Tongue (tissue), 2 donors: ENCODE measurements around the gene ZSCAN31. TPM values are rescaled to one million over a fixed set of nuclear protein-coding genes. Genes with fewer than 3 reads are reported as not detected.

Experiments used
- DNase-seq: peaks from one replicate; pipeline ENCODE4 v3.0.0-alpha.2; 2015
- total RNA-seq: library from RNA; depleted of rRNA; stranded (reverse); fragments of >200 nt; gene quantifications from one replicate; pipeline ENCODE4 v1.2.3, GENCODE V29; 2014

ZSCAN31 gene
- total RNA-seq, 1 donor from 2014 or later: 14.3 TPM

DNA sequence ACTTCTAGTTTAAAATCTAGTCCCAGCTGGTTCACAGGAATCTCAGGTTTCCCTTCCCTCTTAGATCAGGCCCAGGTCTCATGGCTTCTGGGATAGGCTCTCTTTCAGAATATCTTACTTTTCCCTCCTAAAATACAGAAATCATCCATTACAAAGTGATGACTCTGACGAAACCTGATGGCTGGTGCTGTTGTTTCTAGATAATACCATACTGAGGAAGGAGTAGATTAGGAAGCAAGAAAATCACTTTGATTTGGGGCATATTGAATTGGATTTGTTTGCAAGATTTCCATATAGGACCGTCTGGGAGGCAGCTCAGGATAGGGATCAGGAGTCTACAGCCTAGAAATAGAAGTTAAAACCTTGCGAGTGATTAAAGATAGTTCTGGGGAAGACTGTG lies 17.4 kb upstream of the ZSCAN31 start:
- no peak for DNase-seq

DNA sequence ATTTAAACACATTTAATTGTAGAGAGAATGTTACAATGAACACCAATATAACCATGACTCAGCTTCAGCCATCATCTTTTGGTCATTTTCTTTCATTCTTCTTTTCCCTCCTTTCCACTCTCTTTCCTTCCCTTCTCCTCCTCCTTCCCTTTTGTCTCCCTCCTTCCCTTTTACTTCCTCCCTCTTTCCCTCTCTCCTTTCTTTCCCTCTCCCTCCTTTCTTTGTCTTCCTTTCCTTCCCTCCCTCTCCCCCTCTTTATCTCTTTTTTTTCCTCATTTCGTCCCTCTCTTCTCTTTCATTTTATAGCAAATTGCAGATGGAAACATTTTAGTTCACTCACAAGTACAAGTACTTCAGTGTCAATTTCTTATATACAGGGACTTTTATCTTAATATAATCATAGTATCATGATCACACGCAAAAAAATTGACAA lies 15.6 kb upstream of the ZSCAN31 start:
- no peak for DNase-seq

DNA sequence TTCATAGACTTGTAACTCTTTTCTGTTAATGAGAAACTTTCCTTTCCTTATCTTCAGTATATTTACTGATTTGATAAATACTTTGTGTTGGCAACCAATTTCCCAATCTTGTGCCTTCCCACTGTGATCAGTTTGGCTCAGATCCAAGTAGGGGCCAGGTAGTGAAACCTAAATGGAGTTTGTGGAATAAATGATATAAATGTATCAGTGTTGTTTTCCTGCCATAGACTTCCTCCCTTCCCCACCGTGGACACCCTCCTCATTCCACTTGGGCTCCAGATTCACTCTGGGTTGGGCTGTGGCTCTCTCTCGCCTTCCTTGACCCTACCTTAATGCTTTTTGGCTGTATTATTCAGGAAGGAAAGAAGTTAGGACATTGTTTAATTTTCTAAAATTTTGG lies 15.1 kb upstream of the ZSCAN31 start:
- DNase-seq: no peak

DNA sequence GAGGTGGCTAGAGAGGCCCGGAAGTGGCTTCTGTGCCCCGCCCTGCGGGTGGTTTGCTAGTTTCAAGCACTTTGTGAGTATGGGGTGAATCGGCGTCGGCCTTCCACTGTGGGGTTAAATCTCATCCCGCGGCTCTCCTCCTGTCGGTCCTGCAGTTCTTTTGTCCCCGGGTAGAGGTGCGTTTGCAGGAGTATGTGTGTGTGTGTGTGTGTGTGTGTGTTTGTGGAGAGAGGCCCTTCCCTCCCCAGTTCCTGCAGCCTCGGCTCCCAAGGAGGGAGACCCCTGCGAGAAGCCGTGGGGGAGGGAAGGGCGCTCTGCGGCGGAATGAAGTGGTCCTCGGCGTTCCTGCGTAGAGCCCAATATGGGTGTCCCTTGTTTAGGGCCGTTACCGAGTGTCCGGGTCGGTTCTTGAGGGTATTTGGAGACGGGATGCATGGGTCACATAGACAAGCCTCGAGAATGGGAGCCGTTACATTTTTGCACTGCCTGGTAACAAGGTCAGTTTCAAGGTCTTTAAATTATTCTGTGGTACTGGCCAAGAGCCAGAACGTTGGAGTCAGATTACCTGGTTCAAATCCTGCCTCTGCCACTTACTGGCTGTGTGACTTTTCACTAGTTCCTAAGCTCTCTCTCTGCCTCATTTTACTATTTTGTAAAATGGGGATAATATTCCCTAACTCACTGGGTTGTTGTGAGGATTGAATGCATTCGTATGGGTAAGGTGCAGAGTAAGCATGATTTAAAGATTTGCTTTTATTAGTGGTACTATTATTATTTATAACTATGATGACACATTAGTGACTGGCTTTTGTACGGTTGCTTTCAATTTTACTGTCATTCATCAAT lies 14.2 kb upstream of the ZSCAN31 start, which contains the start of gene ZKSCAN3:
ZKSCAN3 (plus strand) TSS at position 56 of the 846 bp plus-strand sequence. CDS start 9,640 bp downstream, outside the sequence.
- DNase-seq: peak; percentile 92

DNA sequence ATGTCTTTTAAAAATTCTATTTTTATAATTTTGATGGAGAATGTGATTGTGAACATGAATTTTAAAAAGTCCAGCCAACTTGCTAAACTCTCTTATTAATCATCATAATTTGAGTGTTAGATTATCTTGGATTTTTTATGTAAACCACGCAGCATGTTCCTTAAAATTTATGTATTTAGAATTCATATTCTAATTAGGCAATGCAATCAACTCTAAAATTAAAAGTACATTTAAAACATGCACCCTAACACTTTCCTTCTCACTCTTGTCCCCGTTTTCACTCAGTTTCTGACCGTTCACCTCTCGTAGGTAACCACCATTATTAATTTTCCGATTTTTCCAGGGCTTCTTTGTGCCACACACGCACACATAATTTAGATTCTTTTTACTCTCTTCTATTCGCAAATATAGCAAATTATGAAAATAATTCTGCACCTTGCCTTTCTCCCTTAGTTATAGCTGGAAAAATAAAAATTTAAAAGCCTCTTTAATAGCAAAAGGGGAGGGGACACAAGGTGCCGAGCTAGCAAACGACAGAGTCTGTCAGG lies 13.5 kb upstream of the ZSCAN31 start:
- DNase-seq: no peak

DNA sequence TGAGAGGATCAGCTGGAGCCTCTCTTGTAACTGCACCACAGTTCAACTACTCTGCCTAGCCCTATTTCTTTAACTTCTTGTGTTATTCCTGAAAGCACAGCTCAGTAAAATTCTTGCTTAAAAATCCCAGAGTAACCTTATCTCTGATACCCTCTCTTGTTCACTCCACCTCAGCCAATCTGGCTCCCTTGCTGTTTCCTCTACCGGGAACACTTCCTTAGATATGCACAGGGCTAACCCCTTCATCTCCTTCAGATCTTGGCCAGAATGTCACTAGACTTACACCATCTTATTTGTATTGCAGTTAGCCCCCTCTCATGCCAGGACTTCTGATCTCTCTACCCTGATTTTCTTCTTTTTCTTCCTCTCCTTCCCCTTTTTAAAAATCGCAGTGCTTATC lies 11.2 kb upstream of the ZSCAN31 start:
- DNase-seq: no peak

DNA sequence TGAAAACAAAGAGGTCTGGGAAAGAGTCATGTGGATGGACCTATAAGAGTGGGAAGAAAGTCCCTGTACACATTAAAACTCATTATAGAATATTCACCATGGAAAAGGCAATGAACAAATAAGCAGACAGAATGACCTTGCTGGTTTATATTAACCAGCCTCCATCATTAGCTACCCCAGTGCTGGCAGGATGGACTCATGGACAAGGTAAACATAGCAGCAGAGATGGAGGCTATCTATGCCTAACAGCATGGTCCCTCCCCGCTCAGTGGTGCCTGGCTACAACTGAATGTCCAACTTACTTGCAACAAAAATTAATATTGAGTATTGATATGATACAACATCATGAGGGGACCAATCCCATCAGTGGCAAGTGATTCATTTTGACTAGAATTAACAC lies 9.3 kb upstream of the ZSCAN31 start:
- no peak for DNase-seq

DNA sequence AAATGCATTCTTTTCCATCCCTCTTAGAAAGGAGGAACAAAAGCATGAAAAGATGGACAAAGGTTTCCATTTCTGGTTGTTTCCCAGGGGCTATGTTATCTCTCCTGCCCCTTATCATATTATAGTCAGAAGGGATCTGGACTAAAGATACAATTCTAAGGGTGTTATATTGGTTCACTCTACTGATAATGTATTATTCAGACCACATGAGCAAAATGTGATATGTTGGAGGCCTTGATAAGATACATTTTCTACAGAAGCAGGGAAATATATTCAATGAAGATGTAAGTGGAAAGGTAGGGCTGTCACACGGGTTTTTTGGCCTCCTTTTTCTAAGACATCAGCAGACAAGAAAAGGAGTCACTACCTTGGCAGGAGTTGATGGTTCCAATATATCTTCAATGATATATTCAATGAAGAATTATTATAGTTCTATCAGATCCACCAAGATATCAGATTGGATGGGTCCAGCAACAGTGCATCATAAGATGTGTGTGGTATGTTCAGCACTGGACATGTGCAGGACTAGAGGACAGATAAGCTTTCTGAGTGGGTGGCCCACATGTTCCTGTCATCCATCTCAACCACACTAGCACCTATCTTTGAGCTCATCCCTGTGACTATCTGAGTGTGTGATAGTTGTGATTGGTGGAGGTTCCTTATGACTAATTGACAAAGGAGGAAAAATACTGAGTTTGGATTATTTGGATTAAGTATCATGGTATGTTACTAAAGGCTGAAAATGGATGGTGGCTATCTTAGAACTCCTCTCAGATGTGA lies 8.1 kb upstream of the ZSCAN31 start:
- DNase-seq: no peak

DNA sequence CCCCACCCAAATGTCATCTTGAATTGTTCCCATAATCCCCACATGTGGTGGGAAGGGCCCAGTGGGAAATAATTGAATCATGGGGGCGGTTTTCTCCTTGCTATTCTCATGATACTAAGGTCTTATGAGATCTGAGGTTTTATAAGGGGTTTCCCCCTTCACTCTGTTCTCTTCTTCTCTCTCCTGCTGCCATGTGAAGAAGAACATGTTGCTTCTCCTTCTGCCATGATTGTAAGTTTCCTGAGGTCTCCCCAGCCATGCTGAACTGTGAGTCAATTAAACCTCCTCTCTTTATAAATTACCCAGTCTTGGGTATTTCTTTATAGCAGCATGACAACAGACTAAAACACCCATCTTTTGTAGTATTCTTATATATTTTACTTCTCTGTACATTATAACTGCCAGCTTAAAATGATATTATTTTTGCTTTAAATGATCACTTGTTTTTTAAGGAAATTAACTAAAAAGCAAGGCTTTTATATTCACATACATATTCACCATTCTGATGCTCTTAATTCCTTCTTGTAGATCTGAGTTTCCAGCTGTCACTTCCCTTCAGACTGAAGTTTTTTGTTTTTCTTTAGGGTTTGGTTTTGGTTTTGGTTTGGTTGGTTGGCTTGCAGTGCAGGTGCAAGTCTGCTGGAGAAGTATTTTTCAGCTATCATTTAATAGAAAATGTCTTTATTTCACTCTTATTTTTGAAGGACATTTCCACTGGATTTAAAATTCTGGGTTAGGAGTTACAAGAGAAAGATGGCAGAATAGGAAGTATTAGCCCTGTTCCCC lies 4.6 kb upstream of the ZSCAN31 start:
- no peak for DNase-seq

DNA sequence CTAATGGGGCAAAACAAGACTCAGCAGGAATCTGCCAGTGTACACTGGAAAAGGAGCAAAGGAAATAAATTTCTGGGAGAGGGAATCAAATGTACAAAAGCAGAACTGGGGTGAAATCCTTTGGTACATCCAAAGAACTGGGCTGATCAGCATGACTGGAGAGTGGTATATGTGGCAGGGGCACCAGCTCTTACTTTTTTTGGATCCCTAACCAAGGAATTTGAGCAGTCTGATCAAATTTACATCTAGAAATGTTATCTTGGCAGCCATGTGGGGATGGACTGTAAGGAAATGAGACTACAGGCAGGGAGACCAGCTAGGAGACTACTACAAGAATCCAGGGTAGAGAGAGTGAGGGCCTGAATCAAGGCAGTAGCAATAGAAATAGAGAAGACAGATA lies 1.2 kb upstream of the ZSCAN31 start:
- no peak for DNase-seq

DNA sequence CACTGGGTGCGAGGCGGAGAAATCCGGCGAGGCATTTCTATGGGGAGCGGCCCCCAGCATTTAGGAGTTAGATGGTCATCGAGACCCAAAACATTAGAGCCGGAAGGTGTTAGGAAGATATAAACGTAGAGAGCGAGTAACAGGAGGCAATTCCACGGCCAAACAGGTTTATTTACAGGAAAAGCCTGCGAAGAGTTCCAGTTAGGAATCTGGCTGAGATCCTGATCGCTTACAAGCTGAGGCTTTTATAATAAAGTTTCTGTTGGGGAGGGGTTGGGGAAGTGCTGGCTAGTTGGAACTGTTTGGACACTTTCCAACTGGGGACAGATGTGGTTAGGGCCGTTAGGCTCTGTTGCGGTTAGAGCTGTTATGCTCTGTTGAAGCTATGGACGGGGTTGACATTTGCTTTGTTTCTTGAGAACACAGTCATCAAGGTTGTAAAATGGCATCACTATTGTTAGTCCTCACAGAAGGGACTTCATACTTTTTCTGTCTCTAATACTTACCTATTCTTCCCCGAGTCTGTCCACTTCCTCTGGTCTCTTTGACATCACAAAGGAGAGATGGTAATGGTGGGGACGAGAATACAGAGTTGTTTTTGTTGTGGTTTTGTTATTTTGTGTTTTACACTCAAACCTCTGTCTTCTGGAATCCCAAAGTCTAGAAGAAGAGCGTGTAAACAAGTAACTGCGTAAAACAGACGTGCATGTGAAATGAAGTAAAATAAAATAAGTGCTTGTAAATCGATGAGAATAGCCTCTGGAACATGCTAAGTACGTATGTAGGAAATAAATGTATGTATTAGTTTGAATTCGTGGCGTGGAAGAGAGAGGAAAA lies 554 bp upstream of the ZSCAN31 start:
- peak; percentile 91 for DNase-seq

DNA sequence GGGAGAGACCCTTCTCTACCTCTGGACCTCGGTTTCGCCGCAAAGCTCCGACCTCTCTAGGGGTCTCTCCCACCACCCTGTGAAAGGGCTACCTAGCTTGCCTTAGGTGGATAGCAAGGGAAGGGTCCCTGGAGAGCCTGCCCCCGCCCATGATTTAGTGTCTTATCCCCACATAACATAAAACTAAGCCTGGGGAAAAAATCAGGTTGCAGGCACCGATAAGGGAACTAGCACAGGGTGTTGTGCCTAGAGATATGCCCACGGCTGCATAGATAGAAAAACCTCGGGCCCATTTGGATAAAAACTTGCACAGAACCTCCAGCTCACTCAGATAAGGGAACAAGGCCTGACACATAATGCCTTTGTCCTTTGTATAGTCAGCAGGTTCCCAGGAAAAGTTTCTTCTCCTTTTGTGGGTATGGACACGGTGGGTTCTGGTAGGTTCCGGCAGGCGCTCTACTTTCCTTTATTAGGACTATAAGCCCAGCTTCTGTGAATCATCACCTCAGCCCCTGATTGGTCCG lies 846 bp downstream of the ZSCAN31 start:
- DNase-seq: no peak

DNA sequence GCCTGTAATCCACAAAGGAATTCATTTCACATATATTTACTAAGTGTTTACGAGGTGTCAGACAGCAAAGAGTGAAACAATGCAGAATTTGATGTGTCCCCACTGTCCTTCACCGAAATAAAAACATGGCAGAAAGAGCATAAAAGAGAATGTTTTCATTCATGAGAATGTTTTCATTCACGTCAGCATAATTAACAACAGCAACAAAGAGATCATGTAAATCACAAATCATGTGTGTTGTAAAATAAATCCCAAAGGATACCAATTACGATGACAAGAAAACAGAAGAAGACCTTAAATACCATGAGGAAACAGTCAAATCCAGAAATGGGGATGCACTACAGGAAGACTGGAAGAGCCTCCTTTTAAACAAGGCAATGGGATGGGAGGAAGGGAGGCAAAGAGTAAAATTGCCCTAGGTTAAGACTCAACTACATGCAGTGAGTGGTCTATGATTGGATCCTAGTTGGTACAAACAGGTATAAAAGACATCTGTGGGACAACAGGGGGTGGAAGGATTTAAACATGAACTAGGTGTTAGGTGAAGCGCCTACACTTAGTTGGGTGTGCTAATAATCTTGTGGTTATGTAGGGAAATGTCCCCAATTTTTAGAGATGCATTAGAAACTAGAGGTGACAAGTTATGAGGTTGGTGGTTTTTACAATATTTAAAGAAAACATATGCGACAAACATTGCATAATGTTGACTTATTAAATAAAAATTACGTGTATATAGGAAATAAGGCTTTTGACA lies 1.5 kb downstream of the ZSCAN31 start:
- no peak for DNase-seq

DNA sequence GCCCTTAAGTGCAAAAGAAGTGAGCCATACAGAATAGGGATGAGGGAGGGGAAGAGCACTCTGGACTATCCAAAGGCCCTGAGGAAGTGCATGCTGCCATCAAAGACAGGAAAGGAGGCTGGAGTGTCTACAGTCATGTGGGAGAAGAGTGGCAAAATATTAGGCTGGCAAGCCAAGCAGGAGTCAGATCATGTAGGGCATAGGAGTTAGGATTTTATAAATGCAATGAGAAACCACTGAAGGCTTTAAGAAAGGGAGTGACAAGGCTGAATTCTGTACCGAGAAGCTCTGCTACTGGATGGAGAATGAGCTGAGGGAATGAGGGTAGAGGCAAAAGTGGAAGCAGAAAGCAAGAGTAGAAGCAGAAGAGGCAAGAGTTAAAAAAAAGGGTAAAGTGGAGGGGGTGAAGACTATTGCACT lies 2.3 kb downstream of the ZSCAN31 start:
- no peak for DNase-seq

DNA sequence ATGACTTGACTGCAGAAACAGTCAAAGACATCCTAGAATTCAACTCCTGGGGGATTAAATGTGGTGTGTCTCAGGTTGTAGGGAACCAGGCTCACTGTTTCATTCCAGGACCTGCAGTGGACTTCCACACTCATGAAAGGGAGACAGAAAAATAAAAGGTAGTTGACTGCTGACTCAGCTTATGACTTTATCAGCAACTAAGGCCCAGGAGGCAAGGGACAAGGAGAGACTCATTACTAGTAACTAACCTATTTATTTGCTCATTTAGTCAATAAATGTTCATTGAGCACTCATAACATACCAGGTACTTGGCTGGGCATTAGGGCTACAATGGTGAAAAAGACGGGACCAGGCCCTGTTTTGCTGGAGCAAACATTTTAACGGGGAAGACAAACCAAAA lies 2.9 kb downstream of the ZSCAN31 start:
- no peak for DNase-seq

DNA sequence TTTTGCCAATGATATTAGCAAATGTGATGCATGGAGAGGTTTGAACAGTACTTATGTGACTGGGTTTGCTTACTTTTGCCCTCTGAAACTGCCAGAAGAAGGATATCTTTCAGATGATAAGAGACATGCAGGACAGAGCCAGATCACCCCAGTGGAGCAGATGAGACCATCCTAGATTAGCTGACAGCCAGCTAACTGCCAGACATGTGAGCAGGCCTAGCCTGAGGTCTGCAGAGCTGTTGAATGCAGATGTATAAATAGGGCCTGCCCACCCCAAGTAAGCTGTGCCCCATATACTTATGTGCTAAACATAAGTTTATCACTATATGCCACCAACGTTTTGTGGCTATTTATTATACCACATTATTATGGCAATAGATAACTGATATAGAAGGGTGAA lies 5.9 kb downstream of the ZSCAN31 start:
- no peak for DNase-seq

DNA sequence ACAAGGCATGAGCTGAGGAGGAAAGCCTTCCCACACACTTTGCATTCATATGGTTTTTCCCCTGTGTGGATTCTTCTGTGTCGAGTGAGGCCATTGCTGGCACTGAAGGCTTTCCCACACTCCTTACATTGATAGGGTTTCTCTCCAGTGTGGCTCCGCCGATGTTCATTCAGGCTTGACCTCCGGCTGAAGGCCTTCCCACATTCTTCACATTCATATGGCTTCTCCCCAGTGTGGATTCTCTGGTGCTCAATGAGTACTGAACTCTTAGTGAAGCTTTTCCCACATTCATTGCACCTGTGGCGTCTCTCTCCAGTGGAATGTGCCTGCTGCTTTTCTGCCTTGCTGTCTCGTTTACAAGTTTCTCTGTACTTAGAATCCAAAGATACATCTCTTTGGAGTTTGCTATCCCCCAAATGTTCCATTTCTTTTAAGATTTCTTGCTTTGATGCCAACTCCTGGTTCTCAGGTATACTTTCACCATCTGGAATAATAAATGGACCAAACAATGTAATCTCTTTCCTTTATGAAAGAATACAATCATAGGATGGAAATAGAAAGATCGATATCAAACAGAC lies 9.5 kb downstream of the ZSCAN31 start:
- DNase-seq: no peak

DNA sequence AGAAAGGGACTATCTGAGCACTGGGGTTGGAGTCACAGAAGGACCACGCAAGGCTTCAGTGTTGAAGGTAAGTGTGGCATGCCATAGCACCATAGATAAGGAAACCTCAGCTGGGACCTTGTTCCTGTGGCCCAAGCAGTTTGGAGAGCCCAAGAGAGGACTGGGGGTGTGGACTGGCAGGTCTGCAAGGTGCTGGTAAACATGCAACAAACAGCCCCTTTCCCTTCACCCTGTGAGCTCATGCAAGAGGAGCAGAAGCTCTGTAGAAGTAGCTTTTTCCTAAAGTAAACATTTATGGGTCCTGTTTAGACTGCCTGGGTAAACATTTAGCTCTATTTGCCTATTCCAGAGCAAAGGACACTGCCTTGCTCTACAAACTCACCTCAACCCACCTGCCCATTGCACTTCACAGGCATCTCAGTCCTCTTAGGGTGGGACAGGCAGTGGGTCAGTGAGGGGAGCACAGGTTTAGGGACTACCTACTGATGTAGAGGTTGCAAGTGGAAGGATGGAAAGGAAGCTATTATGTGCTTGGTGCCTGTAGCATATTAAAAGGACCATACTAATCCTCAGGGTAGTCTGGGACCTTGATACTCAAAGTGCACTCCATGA lies 12.0 kb downstream of the ZSCAN31 start:
- no peak for DNase-seq

DNA sequence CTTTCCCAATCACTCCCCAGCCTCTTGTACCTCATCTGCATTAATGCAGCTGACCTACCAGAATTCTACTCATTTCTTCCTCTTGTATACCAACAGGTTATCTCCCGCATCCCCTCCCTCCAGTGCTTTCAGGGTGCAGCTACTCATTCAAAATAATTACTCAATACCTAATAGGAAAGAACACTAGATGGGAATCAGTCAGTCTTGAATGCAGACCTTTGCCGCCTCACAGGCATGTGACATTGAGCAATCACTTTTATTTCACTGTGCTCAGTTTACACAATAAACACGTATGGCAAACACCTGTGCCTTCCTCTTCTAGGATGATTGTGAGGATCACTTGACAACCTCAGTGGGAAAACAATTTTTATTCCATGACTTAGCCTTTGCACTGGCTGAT lies 13.3 kb downstream of the ZSCAN31 start:
- no peak for DNase-seq
